GM21825 (cell line): ENCODE results near the gene RTN4R.

Experiments
- ATAC-seq: cut with Tn5 transposase; IDR thresholded peaks from one replicate; pipeline ENCODE4 v1.9.1; 2021; ENCODE audit warnings: mild to moderate bottlenecking, moderate library complexity; ENCODE audit not compliant: unreplicated experiment

The RTN4R gene

GRCh38 chr22:20218987-20219386, 49.1 kb downstream of the RTN4R start:
- no peak for ATAC-seq

- no peak for ATAC-seq
Observed at GRCh38 chr22:20218326-20218872, 49.7 kb downstream of the RTN4R start.

GRCh38 chr22:20217563-20217962, 50.6 kb downstream of the RTN4R start:
- no peak for ATAC-seq

- ATAC-seq = no peak
Observed at GRCh38 chr22:20216863-20217499, 51.1 kb downstream of the RTN4R start.

- ATAC-seq = no peak
Observed at GRCh38 chr22:20215742-20216141, 52.4 kb downstream of the RTN4R start.

GRCh38 chr22:20214853-20215252, 53.3 kb downstream of the RTN4R start:
- ATAC-seq = no peak

- ATAC-seq = no peak
Observed at GRCh38 chr22:20213833-20214708, 54.0 kb downstream of the RTN4R start.

GRCh38 chr22:20212754-20213699, 55.1 kb downstream of the RTN4R start:
- ATAC-seq = no peak

GRCh38 chr22:20211997-20212753, 55.9 kb downstream of the RTN4R start:
- no peak for ATAC-seq

- no peak for ATAC-seq
Observed at GRCh38 chr22:20211409-20211996, 56.6 kb downstream of the RTN4R start.

GRCh38 chr22:20210473-20211059, 57.6 kb downstream of the RTN4R start:
- ATAC-seq = no peak

GRCh38 chr22:20209761-20210250, 58.3 kb downstream of the RTN4R start:
- no peak for ATAC-seq

GRCh38 chr22:20208713-20209310, 59.3 kb downstream of the RTN4R start:
- no peak for ATAC-seq

- no peak for ATAC-seq
Observed at GRCh38 chr22:20207277-20208025, 60.7 kb downstream of the RTN4R start.

GRCh38 chr22:20206709-20207215, 61.4 kb downstream of the RTN4R start:
- ATAC-seq = no peak

GRCh38 chr22:20205964-20206708, 62.0 kb downstream of the RTN4R start:
- ATAC-seq = peak; percentile 59

- ATAC-seq = no peak
Observed at GRCh38 chr22:20205464-20205963, 62.6 kb downstream of the RTN4R start.
